GM12878 (cell line): ENCODE data around the gene AAGAB.

ENCODE experiments used
- CBFB ChIP-seq: IDR thresholded peaks from 2 replicates; pipeline ENCODE4 v1.6.1; 2016; ENCODE audit warnings: antibody characterized with exemption, low read depth
- NR2C2 ChIP-seq: IDR thresholded peaks from 2 replicates; pipeline ENCODE4 v1.6.1; 2011; ENCODE audit warnings: borderline replicate concordance, low read depth; ENCODE audit not compliant: control insufficient read depth, insufficient read length
- SPI1 ChIP-seq: IDR thresholded peaks from 2 replicates; pipeline ENCODE4 v1.6.1; 2011; ENCODE audit warnings: low read depth, mild to moderate bottlenecking, low read length, moderate library complexity, borderline replicate concordance; ENCODE audit not compliant: insufficient read depth

GRCh38 chr15:67199881-67200763, 54.3 kb downstream of the AAGAB start:
- TF ChIP-seq NR2C2 = no peak
- TF ChIP-seq CBFB = no peak
- no peak for TF ChIP-seq SPI1
